GM10266 (cell line): Measurements from ENCODE around the gene ZNF782.
"Not testable (repeated sequence)": the region's sequence is repeated elsewhere in the genome, so short reads cannot be mapped to it uniquely, and the experiment has no call there.

Source experiments
- DNase-seq: peaks from one replicate; pipeline ENCODE4 v3.0.0; 2012; ENCODE audit errors: extremely low spot score
- CTCF ChIP-seq: IDR thresholded peaks from 2 replicates; pipeline ENCODE4 v1.5.1; 2012; ENCODE audit warnings: mild to moderate bottlenecking, low read depth; ENCODE audit not compliant: control insufficient read depth, insufficient read depth; ENCODE audit errors: missing control alignments

ZNF782 gene

GRCh38 chr9:96852676-96853075, 1.6 kb downstream of the ZNF782 start:
- TF ChIP-seq CTCF, result no peak

GRCh38 chr9:96844040-96844439, 10.3 kb downstream of the ZNF782 start:
- no peak for DNase-seq
- TF ChIP-seq CTCF, result no peak

More at GRCh38 chr9:96852676-96853075, 1.6 kb downstream of the ZNF782 start:
- DNase-seq, result no peak

- TF ChIP-seq CTCF, result no peak
- no peak for DNase-seq
Observed at GRCh38 chr9:96818533-96818932, 35.8 kb downstream of the ZNF782 start.

- no peak for DNase-seq
Observed at GRCh38 chr9:96817973-96818372, 36.3 kb downstream of the ZNF782 start.

GRCh38 chr9:96813607-96814006, 40.7 kb downstream of the ZNF782 start:
- no peak for DNase-seq
- TF ChIP-seq CTCF, result no peak

More at GRCh38 chr9:96817973-96818372, 36.3 kb downstream of the ZNF782 start:
- no peak for TF ChIP-seq CTCF

- not testable (repeated sequence) for DNase-seq
Observed at GRCh38 chr9:96798959-96799358, 55.4 kb downstream of the ZNF782 start.

- DNase-seq, result no peak
- no peak for TF ChIP-seq CTCF
Observed at GRCh38 chr9:96784021-96784420, 70.3 kb downstream of the ZNF782 start.

GRCh38 chr9:96782235-96782634, 72.1 kb downstream of the ZNF782 start:
- no peak for DNase-seq
- no peak for TF ChIP-seq CTCF
